Mesodermal cell (in vitro differentiated cells): Measurements from ENCODE around the gene SRY. TPM values are rescaled to one million over a fixed set of nuclear protein-coding genes. Genes with fewer than 3 reads are reported as not detected.
"Not testable (repeated sequence)": the region's sequence is repeated elsewhere in the genome, so short reads cannot be mapped to it uniquely, and the experiment has no call there.

Source experiments
- H3K27ac ChIP-seq: 2 replicates; pipeline ENCODE4 v1.7.0; 2013; ENCODE audit warnings: mild to moderate bottlenecking, low read depth, low read length, moderate library complexity; ENCODE audit not compliant: severe bottlenecking
- H3K36me3 ChIP-seq: 2 replicates; pipeline ENCODE4 v1.7.1; 2013; ENCODE audit warnings: mild to moderate bottlenecking, low read length, moderate library complexity; ENCODE audit not compliant: control insufficient read depth, insufficient read depth
- H3K4me1 ChIP-seq: one replicate; pipeline ENCODE4 v1.7.1; 2013; ENCODE audit warnings: mild to moderate bottlenecking, low read length; ENCODE audit not compliant: insufficient read depth, control insufficient read depth, poor library complexity, severe bottlenecking
- H3K4me3 ChIP-seq: 2 replicates; pipeline ENCODE4 v1.7.0; 2013; ENCODE audit warnings: low read length, control low read depth, mild to moderate bottlenecking; ENCODE audit not compliant: insufficient read depth, poor library complexity, severe bottlenecking; ENCODE audit errors: extremely low read depth
- H3K9me3 ChIP-seq: 2 replicates; pipeline ENCODE4 v1.7.1; 2013; ENCODE audit warnings: mild to moderate bottlenecking, low read length, moderate library complexity; ENCODE audit not compliant: control insufficient read depth
- WGBS, 2 experiments: methylation state at CpG; one replicate each; pipeline ENCODE4 v1.1.5; 2013; ENCODE audit warnings: missing lambda C conversion rate in 2 of 2; ENCODE audit not compliant: insufficient coverage in 2 of 2; 5-methylcytosine and 5-hydroxymethylcytosine counted together
- polyA plus RNA-seq, 2 experiments: library from polyadenylated mRNA; stranded (reverse); fragments of 50-300 nt; gene quantifications; one replicate each; pipeline ENCODE4 v1.2.3, GENCODE V29; 2013

The SRY gene
- polyA plus RNA-seq (2013, experiment 1 of 2) = not detected
- not detected for polyA plus RNA-seq (2013, experiment 2 of 2)

DNA sequence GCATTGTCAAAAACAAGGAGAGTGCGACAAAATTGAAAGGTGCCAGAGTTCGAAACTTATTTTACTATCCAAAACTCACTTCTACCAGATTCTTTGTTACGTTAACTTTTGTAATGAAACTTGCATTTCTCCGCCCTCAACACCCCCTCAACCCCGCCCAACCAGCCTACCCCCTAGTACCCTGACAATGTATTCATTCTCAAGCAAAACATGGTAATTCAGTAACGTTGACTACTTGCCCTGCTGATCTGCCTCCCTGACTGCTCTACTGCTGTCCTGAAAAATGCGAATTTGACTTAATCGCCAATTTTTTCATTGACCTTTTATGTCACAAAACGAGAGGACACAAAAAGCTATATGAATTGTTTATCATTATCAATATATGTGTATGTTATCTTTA lies at the start of gene SRY:
TSS of gene SRY (minus strand) at position 83 of the 400 bp plus-strand sequence. CDS start at position 4, 79 bp downstream.
- 7 to 27% methylated on average over 2 to 6 of the region's 9 CpGs for WGBS, 2 experiments
- Histone ChIP-seq H3K27ac (no peak within 1 kb of the TSS), H3K36me3 (no peaks in the 10 kb centered on the region), H3K9me3 (no peaks in the 10 kb centered on the region), H3K4me1 (no peaks in the 10 kb centered on the region), H3K4me3 (peak within 1 kb of the TSS; percentile 30)

DNA sequence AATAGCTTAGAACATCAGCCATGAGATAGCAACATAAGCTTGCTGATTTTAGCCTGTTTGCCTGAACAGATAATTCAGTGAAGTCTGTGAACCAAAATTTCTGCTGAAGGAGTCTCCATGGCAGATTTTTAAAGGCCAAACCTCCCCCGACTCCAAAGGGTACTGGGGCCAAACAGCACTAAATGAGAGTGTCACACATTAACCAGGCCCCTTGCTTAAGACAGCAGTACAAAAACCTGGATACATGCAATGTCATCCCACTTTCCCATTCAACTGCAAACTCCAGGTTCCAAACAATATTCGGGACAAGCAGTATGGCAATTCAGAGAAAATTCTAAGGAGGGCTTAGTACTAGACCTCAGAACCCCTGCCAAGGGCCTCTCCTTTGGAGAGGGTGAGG lies 49.6 kb upstream of the SRY start:
- no peaks in the 10 kb centered on the region for H3K36me3 ChIP-seq
- H3K27ac ChIP-seq = no peak overlapping the region
- no CpG with 5 or more reads among the region's 2 CpGs for WGBS, 2 experiments
- no peak overlapping the region for H3K4me3 ChIP-seq
- no peaks in the 10 kb centered on the region for H3K9me3 ChIP-seq
- H3K4me1 ChIP-seq = peaks cover 3% of the 10 kb centered on the region

- no peaks in the 10 kb centered on the region for H3K36me3 ChIP-seq
- no peaks in the 10 kb centered on the region for H3K9me3 ChIP-seq
- H3K4me1 ChIP-seq = peaks cover 3% of the 10 kb centered on the region
- no peak overlapping the region for H3K4me3 ChIP-seq
- H3K27ac ChIP-seq = no peak overlapping the region
Observed at GRCh38 chrY:2835230-2835629, 47.7 kb upstream of the SRY start.

- WGBS, 2 experiments = 25 to 95% methylated on average over 2 to 3 of the region's 5 CpGs
Observed at GRCh38 chrY:2828497-2828896, 41.0 kb upstream of the SRY start.

GRCh38 chrY:2824471-2824870 lies 37.0 kb upstream of the SRY start:
- no CpG with 5 or more reads among the region's 3 CpGs for WGBS, 2 experiments
- H3K27ac ChIP-seq = peak overlapping the region; percentile 63
- no peaks in the 10 kb centered on the region for H3K4me1 ChIP-seq

More at GRCh38 chrY:2828497-2828896, 41.0 kb upstream of the SRY start:
- Histone ChIP-seq H3K4me1 (no peaks in the 10 kb centered on the region), H3K27ac (no peak overlapping the region), H3K9me3 (no peaks in the 10 kb centered on the region), H3K36me3 (no peaks in the 10 kb centered on the region), H3K4me3 (no peak overlapping the region)

GRCh38 chrY:2817146-2817896 lies 29.8 kb upstream of the SRY start:
- not testable (repeated sequence) for H3K27ac ChIP-seq, H3K4me1 ChIP-seq, H3K4me3 ChIP-seq, H3K9me3 ChIP-seq, H3K36me3 ChIP-seq
- 90 to 91% methylated on average over 3 to 8 of the region's 10 CpGs for WGBS, 2 experiments

More at GRCh38 chrY:2824471-2824870, 37.0 kb upstream of the SRY start:
- H3K9me3 ChIP-seq = no peaks in the 10 kb centered on the region
- no peak overlapping the region for H3K4me3 ChIP-seq
- no peaks in the 10 kb centered on the region for H3K36me3 ChIP-seq

- H3K9me3 ChIP-seq = no peaks in the 10 kb centered on the region
- H3K36me3 ChIP-seq = no peaks in the 10 kb centered on the region
- 36% methylated on average over 2 of the region's 2 CpGs; no CpG with 5 or more reads in 1 of the 2 experiments for WGBS, 2 experiments
- H3K4me1 ChIP-seq = no peaks in the 10 kb centered on the region
- H3K27ac ChIP-seq = no peak overlapping the region
- no peak overlapping the region for H3K4me3 ChIP-seq
Observed at GRCh38 chrY:2800246-2800645, 12.8 kb upstream of the SRY start.

GRCh38 chrY:2797991-2798390 lies 10.5 kb upstream of the SRY start:
- Histone ChIP-seq H3K4me3 (no peak overlapping the region), H3K4me1 (no peaks in the 10 kb centered on the region), H3K27ac (no peak overlapping the region), H3K9me3 (no peaks in the 10 kb centered on the region), H3K36me3 (no peaks in the 10 kb centered on the region)

DNA sequence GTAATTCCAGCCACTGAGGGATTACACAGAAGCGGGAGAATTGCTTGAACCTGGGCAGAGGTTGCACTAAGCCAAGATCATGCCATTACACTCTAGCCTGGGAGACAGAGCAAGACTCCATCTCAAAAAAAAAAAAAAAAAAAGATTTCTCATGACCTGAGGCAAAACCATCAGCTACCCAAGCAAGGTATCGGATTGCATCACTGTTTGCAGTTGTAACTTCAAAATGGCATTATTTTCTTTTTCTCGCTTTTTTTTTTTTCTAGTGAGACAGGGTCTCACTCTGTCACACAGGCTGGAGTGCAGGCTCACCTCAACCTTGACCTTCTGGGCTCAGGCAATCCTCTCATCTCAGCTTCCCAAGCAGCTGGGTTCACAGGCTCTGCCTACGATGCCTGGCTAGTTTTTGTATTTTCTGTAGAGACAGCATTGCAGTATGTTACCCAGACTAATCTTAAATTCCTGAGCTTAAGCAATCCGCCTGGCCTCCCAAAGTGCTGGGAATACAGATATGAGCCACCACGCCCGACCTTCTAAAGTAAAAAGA lies 9.6 kb upstream of the SRY start:
- H3K36me3 ChIP-seq = no peaks in the 10 kb centered on the region
- no peak overlapping the region for H3K27ac ChIP-seq
- no peaks in the 10 kb centered on the region for H3K4me1 ChIP-seq
- H3K4me3 ChIP-seq = no peak overlapping the region
- WGBS, 2 experiments = 90% methylated on average over 2 of the region's 7 CpGs; no CpG with 5 or more reads in 1 of the 2 experiments
- H3K9me3 ChIP-seq = no peaks in the 10 kb centered on the region

GRCh38 chrY:2789756-2790155 lies 2.3 kb upstream of the SRY start:
- H3K27ac ChIP-seq = no peak overlapping the region
- H3K36me3 ChIP-seq = no peaks in the 10 kb centered on the region
- H3K4me1 ChIP-seq = no peaks in the 10 kb centered on the region
- H3K4me3 ChIP-seq = no peak overlapping the region
- no peaks in the 10 kb centered on the region for H3K9me3 ChIP-seq
- WGBS, 2 experiments = 93 to 96% methylated on average over 9 to 19 of the region's 33 CpGs

- Histone ChIP-seq H3K9me3 (no peaks in the 10 kb centered on the region), H3K4me1 (no peaks in the 10 kb centered on the region), H3K27ac (no peak overlapping the region), H3K4me3 (peak overlapping the region; percentile 30), H3K36me3 (no peaks in the 10 kb centered on the region)
- 6 to 21% methylated on average over 5 to 18 of the region's 28 CpGs for WGBS, 2 experiments
Observed at GRCh38 chrY:2786876-2787512, 488 bp downstream of the SRY start.
